Measurements from ENCODE around the gene SNRK. TPM values are rescaled to one million over a fixed set of nuclear protein-coding genes. Genes with fewer than 3 reads are reported as not detected.

Gene SNRK
- total and polyA plus RNA-seq, 2 of the 13 experiments (the other 11 are each of a cell fraction or from before 2014, with no cell fraction given), result 11.4 to 16.1 TPM

DNA sequence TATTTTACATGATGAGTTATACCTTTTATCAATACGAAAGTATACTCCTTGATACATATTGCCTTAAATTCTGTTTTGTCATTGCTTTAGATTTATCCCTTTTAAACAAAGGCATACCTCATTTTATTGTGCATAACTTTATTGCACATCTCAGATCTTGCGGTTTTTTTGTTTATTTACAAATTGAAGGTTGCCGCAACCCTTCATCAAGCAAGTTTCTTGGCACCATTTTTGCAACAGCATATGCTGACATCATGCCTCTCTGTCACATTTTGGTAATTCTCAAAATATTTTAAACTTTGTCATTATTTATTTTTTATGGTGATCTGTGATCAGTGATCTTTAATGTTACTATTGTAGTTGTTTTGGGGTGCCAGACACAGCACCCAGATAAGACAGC, 20.9 kb downstream of the SNRK start (continued):
- TF ChIP-seq, protein P1, sequence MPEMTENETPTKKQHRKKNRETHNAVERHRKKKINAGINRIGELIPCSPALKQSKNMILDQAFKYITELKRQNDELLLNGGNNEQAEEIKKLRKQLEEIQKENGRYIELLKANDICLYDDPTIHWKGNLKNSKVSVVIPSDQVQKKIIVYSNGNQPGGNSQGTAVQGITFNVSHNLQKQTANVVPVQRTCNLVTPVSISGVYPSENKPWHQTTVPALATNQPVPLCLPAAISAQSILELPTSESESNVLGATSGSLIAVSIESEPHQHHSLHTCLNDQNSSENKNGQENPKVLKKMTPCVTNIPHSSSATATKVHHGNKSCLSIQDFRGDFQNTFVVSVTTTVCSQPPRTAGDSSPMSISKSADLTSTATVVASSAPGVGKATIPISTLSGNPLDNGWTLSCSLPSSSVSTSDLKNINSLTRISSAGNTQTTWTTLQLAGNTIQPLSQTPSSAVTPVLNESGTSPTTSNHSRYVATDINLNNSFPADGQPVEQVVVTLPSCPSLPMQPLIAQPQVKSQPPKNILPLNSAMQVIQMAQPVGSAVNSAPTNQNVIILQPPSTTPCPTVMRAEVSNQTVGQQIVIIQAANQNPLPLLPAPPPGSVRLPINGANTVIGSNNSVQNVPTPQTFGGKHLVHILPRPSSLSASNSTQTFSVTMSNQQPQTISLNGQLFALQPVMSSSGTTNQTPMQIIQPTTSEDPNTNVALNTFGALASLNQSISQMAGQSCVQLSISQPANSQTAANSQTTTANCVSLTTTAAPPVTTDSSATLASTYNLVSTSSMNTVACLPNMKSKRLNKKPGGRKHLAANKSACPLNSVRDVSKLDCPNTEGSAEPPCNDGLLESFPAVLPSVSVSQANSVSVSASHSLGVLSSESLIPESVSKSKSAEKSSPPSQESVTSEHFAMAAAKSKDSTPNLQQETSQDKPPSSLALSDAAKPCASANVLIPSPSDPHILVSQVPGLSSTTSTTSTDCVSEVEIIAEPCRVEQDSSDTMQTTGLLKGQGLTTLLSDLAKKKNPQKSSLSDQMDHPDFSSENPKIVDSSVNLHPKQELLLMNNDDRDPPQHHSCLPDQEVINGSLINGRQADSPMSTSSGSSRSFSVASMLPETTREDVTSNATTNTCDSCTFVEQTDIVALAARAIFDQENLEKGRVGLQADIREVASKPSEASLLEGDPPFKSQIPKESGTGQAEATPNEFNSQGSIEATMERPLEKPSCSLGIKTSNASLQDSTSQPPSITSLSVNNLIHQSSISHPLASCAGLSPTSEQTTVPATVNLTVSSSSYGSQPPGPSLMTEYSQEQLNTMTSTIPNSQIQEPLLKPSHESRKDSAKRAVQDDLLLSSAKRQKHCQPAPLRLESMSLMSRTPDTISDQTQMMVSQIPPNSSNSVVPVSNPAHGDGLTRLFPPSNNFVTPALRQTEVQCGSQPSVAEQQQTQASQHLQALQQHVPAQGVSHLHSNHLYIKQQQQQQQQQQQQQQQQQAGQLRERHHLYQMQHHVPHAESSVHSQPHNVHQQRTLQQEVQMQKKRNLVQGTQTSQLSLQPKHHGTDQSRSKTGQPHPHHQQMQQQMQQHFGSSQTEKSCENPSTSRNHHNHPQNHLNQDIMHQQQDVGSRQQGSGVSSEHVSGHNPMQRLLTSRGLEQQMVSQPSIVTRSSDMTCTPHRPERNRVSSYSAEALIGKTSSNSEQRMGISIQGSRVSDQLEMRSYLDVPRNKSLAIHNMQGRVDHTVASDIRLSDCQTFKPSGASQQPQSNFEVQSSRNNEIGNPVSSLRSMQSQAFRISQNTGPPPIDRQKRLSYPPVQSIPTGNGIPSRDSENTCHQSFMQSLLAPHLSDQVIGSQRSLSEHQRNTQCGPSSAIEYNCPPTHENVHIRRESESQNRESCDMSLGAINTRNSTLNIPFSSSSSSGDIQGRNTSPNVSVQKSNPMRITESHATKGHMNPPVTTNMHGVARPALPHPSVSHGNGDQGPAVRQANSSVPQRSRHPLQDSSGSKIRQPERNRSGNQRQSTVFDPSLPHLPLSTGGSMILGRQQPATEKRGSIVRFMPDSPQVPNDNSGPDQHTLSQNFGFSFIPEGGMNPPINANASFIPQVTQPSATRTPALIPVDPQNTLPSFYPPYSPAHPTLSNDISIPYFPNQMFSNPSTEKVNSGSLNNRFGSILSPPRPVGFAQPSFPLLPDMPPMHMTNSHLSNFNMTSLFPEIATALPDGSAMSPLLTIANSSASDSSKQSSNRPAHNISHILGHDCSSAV (CRISPR knock-in tag; IDR thresholded peaks at IDR 0.05; ENCODE audit: borderline replicate concordance), result no peak
- TF ChIP-seq RFXAP (CRISPR knock-in tag; IDR thresholded peaks at IDR 0.05; ENCODE audit: borderline replicate concordance), result no peak
- TF ChIP-seq CEBPG (CRISPR knock-in tag; IDR thresholded peaks at IDR 0.05), result no peak
- TF ChIP-seq, protein P2, sequence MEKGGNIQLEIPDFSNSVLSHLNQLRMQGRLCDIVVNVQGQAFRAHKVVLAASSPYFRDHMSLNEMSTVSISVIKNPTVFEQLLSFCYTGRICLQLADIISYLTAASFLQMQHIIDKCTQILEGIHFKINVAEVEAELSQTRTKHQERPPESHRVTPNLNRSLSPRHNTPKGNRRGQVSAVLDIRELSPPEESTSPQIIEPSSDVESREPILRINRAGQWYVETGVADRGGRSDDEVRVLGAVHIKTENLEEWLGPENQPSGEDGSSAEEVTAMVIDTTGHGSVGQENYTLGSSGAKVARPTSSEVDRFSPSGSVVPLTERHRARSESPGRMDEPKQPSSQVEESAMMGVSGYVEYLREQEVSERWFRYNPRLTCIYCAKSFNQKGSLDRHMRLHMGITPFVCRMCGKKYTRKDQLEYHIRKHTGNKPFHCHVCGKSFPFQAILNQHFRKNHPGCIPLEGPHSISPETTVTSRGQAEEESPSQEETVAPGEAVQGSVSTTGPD (CRISPR knock-in tag; IDR thresholded peaks at IDR 0.05), result no peak
- no peak for TF ChIP-seq ZNF660 (CRISPR knock-in tag; IDR thresholded peaks at IDR 0.05; ENCODE audit: borderline replicate concordance, low read depth)
- TF ChIP-seq, protein P3, sequence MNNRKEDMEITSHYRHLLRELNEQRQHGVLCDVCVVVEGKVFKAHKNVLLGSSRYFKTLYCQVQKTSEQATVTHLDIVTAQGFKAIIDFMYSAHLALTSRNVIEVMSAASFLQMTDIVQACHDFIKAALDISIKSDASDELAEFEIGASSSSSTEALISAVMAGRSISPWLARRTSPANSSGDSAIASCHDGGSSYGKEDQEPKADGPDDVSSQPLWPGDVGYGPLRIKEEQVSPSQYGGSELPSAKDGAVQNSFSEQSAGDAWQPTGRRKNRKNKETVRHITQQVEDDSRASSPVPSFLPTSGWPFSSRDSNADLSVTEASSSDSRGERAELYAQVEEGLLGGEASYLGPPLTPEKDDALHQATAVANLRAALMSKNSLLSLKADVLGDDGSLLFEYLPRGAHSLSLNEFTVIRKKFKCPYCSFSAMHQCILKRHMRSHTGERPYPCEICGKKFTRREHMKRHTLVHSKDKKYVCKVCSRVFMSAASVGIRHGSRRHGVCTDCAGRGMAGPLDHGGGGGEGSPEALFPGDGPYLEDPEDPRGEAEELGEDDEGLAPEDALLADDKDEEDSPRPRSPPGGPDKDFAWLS (CRISPR knock-in tag; IDR thresholded peaks at IDR 0.05; ENCODE audit: borderline replicate concordance), result no peak
- TF ChIP-seq DR1 (CRISPR knock-in tag; IDR thresholded peaks at IDR 0.05), result no peak
- no peak for TF ChIP-seq ZNF746 (CRISPR knock-in tag; IDR thresholded peaks at IDR 0.05)
- TF ChIP-seq, protein P4, sequence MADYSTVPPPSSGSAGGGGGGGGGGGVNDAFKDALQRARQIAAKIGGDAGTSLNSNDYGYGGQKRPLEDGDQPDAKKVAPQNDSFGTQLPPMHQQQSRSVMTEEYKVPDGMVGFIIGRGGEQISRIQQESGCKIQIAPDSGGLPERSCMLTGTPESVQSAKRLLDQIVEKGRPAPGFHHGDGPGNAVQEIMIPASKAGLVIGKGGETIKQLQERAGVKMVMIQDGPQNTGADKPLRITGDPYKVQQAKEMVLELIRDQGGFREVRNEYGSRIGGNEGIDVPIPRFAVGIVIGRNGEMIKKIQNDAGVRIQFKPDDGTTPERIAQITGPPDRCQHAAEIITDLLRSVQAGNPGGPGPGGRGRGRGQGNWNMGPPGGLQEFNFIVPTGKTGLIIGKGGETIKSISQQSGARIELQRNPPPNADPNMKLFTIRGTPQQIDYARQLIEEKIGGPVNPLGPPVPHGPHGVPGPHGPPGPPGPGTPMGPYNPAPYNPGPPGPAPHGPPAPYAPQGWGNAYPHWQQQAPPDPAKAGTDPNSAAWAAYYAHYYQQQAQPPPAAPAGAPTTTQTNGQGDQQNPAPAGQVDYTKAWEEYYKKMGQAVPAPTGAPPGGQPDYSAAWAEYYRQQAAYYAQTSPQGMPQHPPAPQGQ (CRISPR knock-in tag; IDR thresholded peaks at IDR 0.05; ENCODE audit: borderline replicate concordance), result no peak

Measured in HepG2 (cell line).